Keratinocyte (primary cell): ENCODE measurements around the gene C10orf90.

Source experiments
- EZH2 ChIP-seq: IDR thresholded peaks from one replicate; pipeline ENCODE4 v1.6.1; 2012; ENCODE audit warnings: inconsistent platforms, mild to moderate bottlenecking, low read length, moderate library complexity
- TF ChIP-seq, protein P1 (sequence below), 3 experiments: IDR thresholded peaks in 1 of 3; conservative IDR thresholded peaks in 1 of 3; optimal IDR thresholded peaks in 1 of 3; 2 replicates in 2 of 3; 3 replicates in 1 of 3; pipeline versions ENCODE3 to v1.5.1; 2011; ENCODE audit warnings: low read length in 3 of 3, mild to moderate bottlenecking in 3 of 3, moderate library complexity in 2 of 3, control low read depth in 1 of 3, inconsistent platforms in 1 of 3; ENCODE audit not compliant: insufficient read depth in 2 of 3; ENCODE audit errors: extremely low read depth in 1 of 3

DNA sequence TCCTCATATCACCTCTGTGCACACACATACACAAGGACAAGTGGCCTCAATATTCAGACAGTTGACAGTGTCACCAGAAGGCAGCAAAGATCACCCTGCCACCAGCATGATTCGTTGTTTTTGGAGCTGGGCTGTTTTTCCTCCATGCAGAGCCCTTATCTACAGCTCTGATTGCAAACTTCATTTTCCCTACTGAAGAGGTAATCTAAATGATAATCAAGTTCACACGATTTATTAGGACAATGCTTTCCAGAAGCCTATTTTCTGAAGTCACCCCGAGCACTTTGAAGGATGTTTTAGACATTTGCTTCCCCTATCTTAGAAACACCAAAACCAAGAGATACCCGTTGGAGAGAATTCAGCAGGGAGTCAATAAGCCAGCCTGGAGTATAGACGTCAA is 236.3 kb downstream of the C10orf90 start:
- TF ChIP-seq, protein P1, sequence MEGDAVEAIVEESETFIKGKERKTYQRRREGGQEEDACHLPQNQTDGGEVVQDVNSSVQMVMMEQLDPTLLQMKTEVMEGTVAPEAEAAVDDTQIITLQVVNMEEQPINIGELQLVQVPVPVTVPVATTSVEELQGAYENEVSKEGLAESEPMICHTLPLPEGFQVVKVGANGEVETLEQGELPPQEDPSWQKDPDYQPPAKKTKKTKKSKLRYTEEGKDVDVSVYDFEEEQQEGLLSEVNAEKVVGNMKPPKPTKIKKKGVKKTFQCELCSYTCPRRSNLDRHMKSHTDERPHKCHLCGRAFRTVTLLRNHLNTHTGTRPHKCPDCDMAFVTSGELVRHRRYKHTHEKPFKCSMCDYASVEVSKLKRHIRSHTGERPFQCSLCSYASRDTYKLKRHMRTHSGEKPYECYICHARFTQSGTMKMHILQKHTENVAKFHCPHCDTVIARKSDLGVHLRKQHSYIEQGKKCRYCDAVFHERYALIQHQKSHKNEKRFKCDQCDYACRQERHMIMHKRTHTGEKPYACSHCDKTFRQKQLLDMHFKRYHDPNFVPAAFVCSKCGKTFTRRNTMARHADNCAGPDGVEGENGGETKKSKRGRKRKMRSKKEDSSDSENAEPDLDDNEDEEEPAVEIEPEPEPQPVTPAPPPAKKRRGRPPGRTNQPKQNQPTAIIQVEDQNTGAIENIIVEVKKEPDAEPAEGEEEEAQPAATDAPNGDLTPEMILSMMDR (optimal IDR thresholded peaks at IDR 0.05 in 1 of 3, IDR thresholded peaks at IDR 0.05 in 1 of 3, conservative IDR thresholded peaks at IDR 0.05 in 1 of 3; ENCODE audit: extremely low read depth in 1 of 3, insufficient read depth in 2 of 3, low read length in 3 of 3), result no peak
- no peak for TF ChIP-seq EZH2
